GM18870 (cell line): ENCODE results near the gene HOXA4.

Experiments used
- ATAC-seq: cut with Tn5 transposase; IDR thresholded peaks from one replicate; pipeline ENCODE4 v1.9.1; 2021; ENCODE audit warnings: moderate library complexity; ENCODE audit not compliant: unreplicated experiment

Gene HOXA4

GRCh38 chr7:27106901-27107240 is 23.7 kb downstream of the HOXA4 start:
- no peak for ATAC-seq

GRCh38 chr7:27106181-27106900 is 24.2 kb downstream of the HOXA4 start:
- no peak for ATAC-seq

- ATAC-seq = no peak
Measured at GRCh38 chr7:27105301-27106031, 25.1 kb downstream of the HOXA4 start.

- ATAC-seq = no peak
Measured at GRCh38 chr7:27104341-27105058, 26.1 kb downstream of the HOXA4 start.

- no peak for ATAC-seq
Measured at GRCh38 chr7:27103489-27104226, 26.9 kb downstream of the HOXA4 start.

GRCh38 chr7:27102581-27103442 is 27.7 kb downstream of the HOXA4 start, which contains the start of gene HOXA2:
TSS of gene HOXA2 (minus strand) at chr7:27102683. CDS start at chr7:27102500, 183 bp downstream.
- no peak for ATAC-seq

- ATAC-seq = no peak
Measured at GRCh38 chr7:27101957-27102580, 28.5 kb downstream of the HOXA4 start.

GRCh38 chr7:27101171-27101956 is 29.2 kb downstream of the HOXA4 start:
- no peak for ATAC-seq

- no peak for ATAC-seq
Measured at GRCh38 chr7:27100694-27101170, 29.8 kb downstream of the HOXA4 start.

- no peak for ATAC-seq
Measured at GRCh38 chr7:27099453-27100370, 30.8 kb downstream of the HOXA4 start.

GRCh38 chr7:27098578-27099451 is 31.7 kb downstream of the HOXA4 start:
- ATAC-seq = no peak

GRCh38 chr7:27097686-27098577 is 32.6 kb downstream of the HOXA4 start:
- no peak for ATAC-seq

GRCh38 chr7:27096768-27097514 is 33.6 kb downstream of the HOXA4 start:
- ATAC-seq = no peak

GRCh38 chr7:27095897-27096767 is 34.4 kb downstream of the HOXA4 start, which contains the start of gene HOXA1:
TSS of gene HOXA1 (minus strand) at chr7:27096000. CDS start at chr7:27095912, 88 bp downstream.
- peak; percentile 84 for ATAC-seq
